NB4 (cell line): ENCODE results near the gene UNC45B.
"Not testable (repeated sequence)": the region's sequence is repeated elsewhere in the genome, so short reads cannot be mapped to it uniquely, and the experiment has no call there.

ENCODE experiments used
- CTCF ChIP-seq: IDR thresholded peaks from one replicate; pipeline ENCODE4 v1.5.1; 2012; ENCODE audit warnings: low read depth, low read length
- TF ChIP-seq, protein P1 (sequence below): IDR thresholded peaks from 2 replicates; pipeline ENCODE4 v1.6.1; 2011; ENCODE audit warnings: low read depth, low read length

DNA sequence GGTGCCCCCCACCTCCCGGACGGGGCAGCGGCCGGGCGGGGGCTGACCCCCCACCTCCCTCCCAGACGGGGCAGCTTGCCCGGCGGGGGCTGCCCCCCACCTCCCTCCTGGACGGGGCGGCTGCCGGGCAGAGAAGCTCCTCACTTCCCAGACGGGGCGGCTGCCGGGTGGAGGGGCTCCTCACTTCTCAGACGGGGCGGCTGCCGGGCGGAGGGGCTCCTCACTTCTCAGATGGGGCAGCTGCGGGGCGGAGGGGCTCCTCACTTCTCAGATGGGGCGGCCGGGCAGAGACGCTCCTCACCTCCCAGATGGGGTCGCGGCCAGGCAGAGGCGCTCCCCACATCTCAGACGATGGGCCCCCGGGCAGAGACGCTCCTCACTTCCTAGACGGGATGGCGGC is 47.4 kb downstream of the UNC45B start:
- not testable (repeated sequence) for TF ChIP-seq CTCF
- TF ChIP-seq, protein P1, sequence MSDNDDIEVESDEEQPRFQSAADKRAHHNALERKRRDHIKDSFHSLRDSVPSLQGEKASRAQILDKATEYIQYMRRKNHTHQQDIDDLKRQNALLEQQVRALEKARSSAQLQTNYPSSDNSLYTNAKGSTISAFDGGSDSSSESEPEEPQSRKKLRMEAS = not testable (repeated sequence)
